Measurements from ENCODE around the gene CD302. TPM values are rescaled to one million over a fixed set of nuclear protein-coding genes. Genes with fewer than 3 reads are reported as not detected.
"Not testable (repeated sequence)": the region's sequence is repeated elsewhere in the genome, so short reads cannot be mapped to it uniquely, and the experiment has no call there.

Gene CD302
- total and polyA plus RNA-seq, 3 donors from 2014 or later, result 18.3 to 26.4 (median 23.2) TPM

GRCh38 chr2:159829376-159829775, 31.4 kb upstream of the CD302 start:
- intact Hi-C loops (cut with DNase I; ENCODE audit: low total_unique reads), result no loop called here
- Histone ChIP-seq H3K9me3 (no peaks in the 10 kb centered on the region), H3K27me3 (no peaks in the 10 kb centered on the region), H3K4me1 (no peaks in the 10 kb centered on the region), H3K36me3 (ENCODE audit: low read depth, missing control alignments) (no peaks in the 10 kb centered on the region), H3K4me3 (no peak overlapping the region), H3K27ac (no peak overlapping the region)
- DNase-seq, result no peak
- TF ChIP-seq CTCF (IDR thresholded peaks at IDR 0.05) (no peak), POLR2A (IDR thresholded peaks at IDR 0.05) (no peak)
- WGBS, 2 donors, result 85 to 92% methylated on average over 1 of the region's 1 CpG

- DNase-seq, result no peak
- intact Hi-C loops (cut with DNase I; ENCODE audit: low total_unique reads), result no loop called here
- Histone ChIP-seq H3K4me1 (no peaks in the 10 kb centered on the region), H3K4me3 (no peak overlapping the region), H3K9me3 (no peaks in the 10 kb centered on the region), H3K27ac (no peak overlapping the region), H3K27me3 (no peaks in the 10 kb centered on the region), H3K36me3 (ENCODE audit: low read depth, missing control alignments) (no peaks in the 10 kb centered on the region)
- WGBS, 2 donors, result 93 to 94% methylated on average over 2 of the region's 2 CpGs
- TF ChIP-seq POLR2A (IDR thresholded peaks at IDR 0.05) (no peak), CTCF (IDR thresholded peaks at IDR 0.05) (no peak)
These were observed 30.7 kb upstream of the CD302 start for GRCh38 chr2:159828738-159829137.

- H3K27ac ChIP-seq; H3K27me3 ChIP-seq; intact Hi-C loops (cut with DNase I; ENCODE audit: low total_unique reads); H3K4me1 ChIP-seq; H3K9me3 ChIP-seq; H3K36me3 ChIP-seq (ENCODE audit: low read depth, missing control alignments); H3K4me3 ChIP-seq; DNase-seq: not testable (repeated sequence)
- 89 to 94% methylated on average over 2 to 4 of the region's 4 CpGs for WGBS, 2 donors
These were observed 24.4 kb upstream of the CD302 start for GRCh38 chr2:159822478-159822833.

GRCh38 chr2:159821775-159822477, 23.9 kb upstream of the CD302 start:
- H3K27ac ChIP-seq; H3K4me3 ChIP-seq; DNase-seq; intact Hi-C loops (cut with DNase I; ENCODE audit: low total_unique reads); H3K9me3 ChIP-seq; H3K27me3 ChIP-seq; H3K36me3 ChIP-seq (ENCODE audit: low read depth, missing control alignments); H3K4me1 ChIP-seq: not testable (repeated sequence)
- WGBS, 2 donors, result 86 to 93% methylated on average over 3 to 11 of the region's 11 CpGs

GRCh38 chr2:159818940-159819339, 20.9 kb upstream of the CD302 start:
- no peak for TF ChIP-seq CTCF (IDR thresholded peaks at IDR 0.05)
- TF ChIP-seq POLR2A (IDR thresholded peaks at IDR 0.05), result no peak
- 78 to 86% methylated on average over 6 of the region's 6 CpGs for WGBS, 2 donors
- DNase-seq, result no peak
- Histone ChIP-seq H3K4me3 (no peak overlapping the region), H3K27me3 (no peaks in the 10 kb centered on the region), H3K36me3 (ENCODE audit: low read depth, missing control alignments) (no peaks in the 10 kb centered on the region), H3K4me1 (no peaks in the 10 kb centered on the region), H3K9me3 (no peaks in the 10 kb centered on the region), H3K27ac (no peak overlapping the region)
- intact Hi-C loops (cut with DNase I; ENCODE audit: low total_unique reads), result no loop called here

GRCh38 chr2:159817283-159817682, 19.3 kb upstream of the CD302 start:
- intact Hi-C loops (cut with DNase I; ENCODE audit: low total_unique reads), result no loop called here
- DNase-seq, result no peak
- H3K4me1 ChIP-seq, result no peaks in the 10 kb centered on the region
- TF ChIP-seq CTCF (IDR thresholded peaks at IDR 0.05) (no peak), POLR2A (IDR thresholded peaks at IDR 0.05) (no peak)
- H3K9me3 ChIP-seq, result no peaks in the 10 kb centered on the region
- no peaks in the 10 kb centered on the region for H3K36me3 ChIP-seq (ENCODE audit: low read depth, missing control alignments)
- H3K4me3 ChIP-seq, result no peak overlapping the region
- H3K27ac ChIP-seq, result no peak overlapping the region
- H3K27me3 ChIP-seq, result no peaks in the 10 kb centered on the region
- WGBS, 2 donors, result 77 to 87% methylated on average over 1 of the region's 1 CpG

Measured in testis (tissue), 3 donors.